HepG2 (cell line): ENCODE results near the gene BRMS1. TPM values are rescaled to one million over a fixed set of nuclear protein-coding genes. Genes with fewer than 3 reads are reported as not detected.

Experiments
- ATF4 ChIP-seq, 2 experiments: fragments of 450-650 bp in 1 of 2; sonication (generic) in 1 of 2; formaldehyde crosslinking; IDR thresholded peaks; 2 replicates each; pipeline versions ENCODE4 v1.5.0 to v1.8.0; 2020 to 2022; ENCODE audit warnings: mild to moderate bottlenecking in 1 of 2, missing genetic modification reagents in 1 of 2
- CBFB ChIP-seq: sonication (generic); formaldehyde crosslinking; IDR thresholded peaks from 2 replicates; pipeline ENCODE4 v1.4.0; 2020; ENCODE audit warnings: missing genetic modification reagents
- CEBPG ChIP-seq: IDR thresholded peaks from 2 replicates; pipeline ENCODE4 v1.6.1; 2016
- CENPT ChIP-seq: sonication (generic); formaldehyde crosslinking; IDR thresholded peaks from 2 replicates; pipeline ENCODE4 v1.8.0; 2022; ENCODE audit warnings: low read depth, mild to moderate bottlenecking, moderate library complexity, missing genetic modification reagents
- EED ChIP-seq: sonication (generic); formaldehyde crosslinking; IDR thresholded peaks from 2 replicates; pipeline ENCODE4 v1.5.0; 2020; ENCODE audit warnings: mild to moderate bottlenecking, missing genetic modification reagents
- MTA3 ChIP-seq: sonication (generic); formaldehyde crosslinking; IDR thresholded peaks from 2 replicates; pipeline ENCODE4 v1.4.0; 2020; ENCODE audit warnings: missing genetic modification reagents
- MYNN ChIP-seq: sonication (generic); formaldehyde crosslinking; IDR thresholded peaks from 2 replicates; pipeline ENCODE4 v1.4.0; 2020; ENCODE audit warnings: mild to moderate bottlenecking, low read depth, missing genetic modification reagents
- RBM22 ChIP-seq: fragments of 200-400 bp; formaldehyde crosslinking; optimal IDR thresholded peaks from 2 replicates; pipeline ENCODE3; 2017; ENCODE audit warnings: mild to moderate bottlenecking, low read length, moderate library complexity
- ZFX ChIP-seq: sonication (generic); formaldehyde crosslinking; IDR thresholded peaks from 2 replicates; pipeline ENCODE4 v1.4.0; 2020; ENCODE audit warnings: mild to moderate bottlenecking, low read depth, missing genetic modification reagents, moderate library complexity
- ZNF329 ChIP-seq: sonication (generic); formaldehyde crosslinking; IDR thresholded peaks from 2 replicates; pipeline ENCODE4 v1.9.0; 2021; ENCODE audit warnings: low read depth, mild to moderate bottlenecking, missing genetic modification reagents
- ZNF512 ChIP-seq: sonication (generic); formaldehyde crosslinking; IDR thresholded peaks from 2 replicates; pipeline ENCODE4 v1.4.0; 2020; ENCODE audit warnings: mild to moderate bottlenecking, missing genetic modification reagents
- ZNF883 ChIP-seq: sonication (generic); formaldehyde crosslinking; IDR thresholded peaks from 2 replicates; pipeline ENCODE4 v1.5.1; 2020; ENCODE audit warnings: mild to moderate bottlenecking, missing genetic modification reagents; ENCODE audit errors: not compliant biosample characterization
- polyA plus RNA-seq, 8 experiments: library from polyadenylated mRNA; depleted of rRNA in 3 of 8; stranded (reverse) in 7 of 8; unstranded in 1 of 8; fragments of >200 nt; fragmentation: Illumina TruSeq in 4 of 8; extraction: Trizol in 4 of 8; gene quantifications; 2 replicates each; pipeline versions ENCODE4 v1.2.1 to v1.2.3, GENCODE V29; 2011 to 2016; ENCODE audit warnings: low read depth in 4 of 8, missing spikeins in 1 of 8, mixed read lengths in 1 of 8; ENCODE audit not compliant: insufficient read depth in 1 of 8
- total RNA-seq, 5 experiments: library from RNA; depleted of rRNA; stranded (reverse); fragments of >200 nt; fragmentation: Illumina TruSeq; extraction: Trizol; gene quantifications; 2 replicates each; pipeline ENCODE4 v1.2.3, GENCODE V29; 2016; ENCODE audit warnings: low read depth in 1 of 5
- TF ChIP-seq, protein P1 (sequence below): sonication (generic); formaldehyde crosslinking; IDR thresholded peaks from one replicate; pipeline ENCODE4 v1.5.1; 2020; ENCODE audit warnings: mild to moderate bottlenecking, missing genetic modification reagents; ENCODE audit errors: not compliant biosample characterization
- TF ChIP-seq, protein P2 (sequence below): sonication (generic); formaldehyde crosslinking; IDR thresholded peaks from 2 replicates; pipeline ENCODE4 v1.9.0; 2021; ENCODE audit warnings: missing genetic modification reagents, mild to moderate bottlenecking, borderline replicate concordance

Gene BRMS1
- total and polyA plus RNA-seq, 2 of the 13 experiments (the other 11 are each of a cell fraction or from before 2014, with no cell fraction given): 15.8 to 55.7 TPM

DNA sequence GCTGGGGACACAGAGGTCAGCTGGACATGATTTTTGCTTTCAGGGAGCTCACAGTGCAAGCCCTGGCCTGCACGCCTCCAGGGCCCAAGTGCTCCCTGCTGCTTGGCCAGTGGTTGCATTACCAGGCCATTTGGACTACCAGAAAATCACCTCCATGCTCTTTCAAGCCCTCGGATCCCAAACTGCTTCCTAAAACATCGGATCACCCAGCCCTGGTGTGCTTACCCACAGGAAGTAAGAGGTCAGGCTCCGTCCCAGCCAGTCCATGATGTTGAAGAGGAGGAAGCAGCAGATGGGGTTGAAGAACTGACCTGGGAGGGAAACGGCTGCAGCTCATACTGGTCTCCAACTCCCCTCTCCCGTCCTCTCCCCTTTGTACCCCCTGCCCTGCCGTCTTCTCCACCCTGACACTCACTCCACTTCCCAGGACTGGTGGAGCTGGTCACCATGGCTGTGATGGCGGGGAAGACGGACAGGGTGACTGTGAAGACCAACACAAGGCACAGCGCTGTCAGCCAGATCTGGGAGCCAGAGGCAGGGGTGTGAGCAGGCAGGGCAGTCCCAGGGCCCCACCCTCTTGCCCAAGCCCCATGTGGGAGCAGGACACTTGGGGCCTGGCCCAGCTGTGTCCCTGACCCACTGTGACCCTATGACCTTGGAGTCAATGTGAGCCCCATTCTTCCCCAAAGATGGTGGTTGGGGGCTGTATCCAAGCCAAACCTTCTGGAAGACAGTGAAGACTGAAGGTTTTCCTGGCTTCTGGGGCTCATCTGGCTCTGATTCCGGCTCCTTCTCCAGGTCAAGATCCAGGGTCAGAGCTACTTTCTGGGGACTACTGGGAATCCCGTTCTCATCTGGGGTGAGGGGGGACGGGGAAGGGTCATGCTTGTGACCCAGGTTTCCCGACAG, 21.1 kb upstream of the BRMS1 start (continued):
- no peak for TF ChIP-seq ZNF512 (CRISPR knock-in tag)
- no peak for TF ChIP-seq EED
- TF ChIP-seq ZNF883 (CRISPR knock-in tag): peak; percentile 17
- no peak for TF ChIP-seq MYNN
- no peak for TF ChIP-seq CEBPG (CRISPR knock-in tag)
- TF ChIP-seq, protein P1, sequence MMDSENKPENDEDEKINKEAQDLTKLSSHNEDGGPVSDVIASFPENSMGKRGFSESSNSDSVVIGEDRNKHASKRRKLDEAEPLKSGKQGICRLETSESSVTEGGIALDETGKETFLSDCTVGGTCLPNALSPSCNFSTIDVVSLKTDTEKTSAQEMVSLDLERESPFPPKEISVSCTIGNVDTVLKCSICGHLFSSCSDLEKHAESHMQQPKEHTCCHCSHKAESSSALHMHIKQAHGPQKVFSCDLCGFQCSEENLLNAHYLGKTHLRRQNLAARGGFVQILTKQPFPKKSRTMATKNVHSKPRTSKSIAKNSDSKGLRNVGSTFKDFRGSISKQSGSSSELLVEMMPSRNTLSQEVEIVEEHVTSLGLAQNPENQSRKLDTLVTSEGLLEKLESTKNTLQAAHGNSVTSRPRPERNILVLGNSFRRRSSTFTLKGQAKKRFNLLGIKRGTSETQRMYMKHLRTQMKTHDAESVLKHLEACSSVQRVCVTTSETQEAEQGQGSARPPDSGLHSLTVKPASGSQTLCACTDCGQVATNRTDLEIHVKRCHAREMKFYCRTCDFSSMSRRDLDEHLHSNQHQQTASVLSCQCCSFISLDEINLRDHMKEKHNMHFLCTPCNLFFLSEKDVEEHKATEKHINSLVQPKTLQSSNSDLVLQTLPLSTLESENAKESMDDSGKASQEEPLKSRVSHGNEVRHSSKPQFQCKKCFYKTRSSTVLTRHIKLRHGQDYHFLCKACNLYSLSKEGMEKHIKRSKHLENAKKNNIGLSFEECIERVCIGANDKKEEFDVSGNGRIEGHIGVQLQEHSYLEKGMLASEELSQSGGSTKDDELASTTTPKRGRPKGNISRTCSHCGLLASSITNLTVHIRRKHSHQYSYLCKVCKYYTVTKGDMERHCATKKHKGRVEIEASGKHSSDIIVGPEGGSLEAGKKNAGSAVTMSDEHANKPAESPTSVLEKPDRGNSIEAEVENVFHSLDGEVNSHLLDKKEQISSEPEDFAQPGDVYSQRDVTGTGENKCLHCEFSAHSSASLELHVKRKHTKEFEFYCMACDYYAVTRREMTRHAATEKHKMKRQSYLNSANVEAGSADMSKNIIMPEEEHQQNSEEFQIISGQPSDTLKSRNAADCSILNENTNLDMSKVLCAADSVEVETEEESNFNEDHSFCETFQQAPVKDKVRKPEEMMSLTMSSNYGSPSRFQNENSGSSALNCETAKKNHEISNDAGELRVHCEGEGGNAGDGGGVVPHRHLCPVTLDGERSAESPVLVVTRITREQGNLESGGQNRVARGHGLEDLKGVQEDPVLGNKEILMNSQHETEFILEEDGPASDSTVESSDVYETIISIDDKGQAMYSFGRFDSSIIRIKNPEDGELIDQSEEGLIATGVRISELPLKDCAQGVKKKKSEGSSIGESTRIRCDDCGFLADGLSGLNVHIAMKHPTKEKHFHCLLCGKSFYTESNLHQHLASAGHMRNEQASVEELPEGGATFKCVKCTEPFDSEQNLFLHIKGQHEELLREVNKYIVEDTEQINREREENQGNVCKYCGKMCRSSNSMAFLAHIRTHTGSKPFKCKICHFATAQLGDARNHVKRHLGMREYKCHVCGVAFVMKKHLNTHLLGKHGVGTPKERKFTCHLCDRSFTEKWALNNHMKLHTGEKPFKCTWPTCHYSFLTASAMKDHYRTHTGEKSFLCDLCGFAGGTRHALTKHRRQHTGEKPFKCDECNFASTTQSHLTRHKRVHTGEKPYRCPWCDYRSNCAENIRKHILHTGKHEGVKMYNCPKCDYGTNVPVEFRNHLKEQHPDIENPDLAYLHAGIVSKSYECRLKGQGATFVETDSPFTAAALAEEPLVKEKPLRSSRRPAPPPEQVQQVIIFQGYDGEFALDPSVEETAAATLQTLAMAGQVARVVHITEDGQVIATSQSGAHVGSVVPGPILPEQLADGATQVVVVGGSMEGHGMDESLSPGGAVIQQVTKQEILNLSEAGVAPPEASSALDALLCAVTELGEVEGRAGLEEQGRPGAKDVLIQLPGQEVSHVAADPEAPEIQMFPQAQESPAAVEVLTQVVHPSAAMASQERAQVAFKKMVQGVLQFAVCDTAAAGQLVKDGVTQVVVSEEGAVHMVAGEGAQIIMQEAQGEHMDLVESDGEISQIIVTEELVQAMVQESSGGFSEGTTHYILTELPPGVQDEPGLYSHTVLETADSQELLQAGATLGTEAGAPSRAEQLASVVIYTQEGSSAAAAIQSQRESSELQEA (CRISPR knock-in tag): no peak
- TF ChIP-seq CENPT (CRISPR knock-in tag): no peak
- TF ChIP-seq RBM22: peak; percentile 23
- TF ChIP-seq, protein P2, sequence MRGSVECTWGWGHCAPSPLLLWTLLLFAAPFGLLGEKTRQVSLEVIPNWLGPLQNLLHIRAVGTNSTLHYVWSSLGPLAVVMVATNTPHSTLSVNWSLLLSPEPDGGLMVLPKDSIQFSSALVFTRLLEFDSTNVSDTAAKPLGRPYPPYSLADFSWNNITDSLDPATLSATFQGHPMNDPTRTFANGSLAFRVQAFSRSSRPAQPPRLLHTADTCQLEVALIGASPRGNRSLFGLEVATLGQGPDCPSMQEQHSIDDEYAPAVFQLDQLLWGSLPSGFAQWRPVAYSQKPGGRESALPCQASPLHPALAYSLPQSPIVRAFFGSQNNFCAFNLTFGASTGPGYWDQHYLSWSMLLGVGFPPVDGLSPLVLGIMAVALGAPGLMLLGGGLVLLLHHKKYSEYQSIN (CRISPR knock-in tag): no peak
- no peak for TF ChIP-seq ZNF329
- 0 out of 2 replicates have a peak, but pooled peaks have one; percentile 19 for TF ChIP-seq ZFX (CRISPR knock-in tag)
- no peak for TF ChIP-seq CBFB
- TF ChIP-seq MTA3 (CRISPR knock-in tag): no peak
- no peak for TF ChIP-seq ATF4 (CRISPR knock-in tag; IDR thresholded peaks at IDR 0.05)
